Hepatocyte (in vitro differentiated cells): ENCODE measurements around the gene MSMB. TPM values are rescaled to one million over a fixed set of nuclear protein-coding genes. Genes with fewer than 3 reads are reported as not detected.

ENCODE experiments used
- DNase-seq: peaks from one replicate; pipeline ENCODE4 v3.0.0-alpha.2; 2016; ENCODE audit warnings: low spot score
- H2AFZ ChIP-seq: fragments of 200-600 bp; sonication (generic); 2 replicates; pipeline ENCODE4 v1.6.0; 2016; ENCODE audit warnings: antibody characterized with exemption, mild to moderate bottlenecking
- H3K27ac ChIP-seq: fragments of 200-600 bp; sonication (generic); 2 replicates; pipeline ENCODE4 v1.5.1; 2016; ENCODE audit warnings: mild to moderate bottlenecking
- H3K27me3 ChIP-seq: fragments of 200-600 bp; sonication (generic); 2 replicates; pipeline ENCODE4 v1.6.1; 2016
- H3K36me3 ChIP-seq: fragments of 200-600 bp; sonication (generic); replicated peaks from 2 replicates; pipeline ENCODE4 v1.5.1; 2016; ENCODE audit warnings: low read depth; ENCODE audit not compliant: insufficient read depth
- H3K4me1 ChIP-seq: fragments of 200-600 bp; sonication (generic); 2 replicates; pipeline ENCODE4 v1.5.1; 2016; ENCODE audit warnings: mild to moderate bottlenecking, moderate library complexity; ENCODE audit not compliant: insufficient read depth
- H3K4me2 ChIP-seq: fragments of 200-600 bp; sonication (generic); 2 replicates; pipeline ENCODE4 v1.6.0; 2016
- H3K4me3 ChIP-seq: fragments of 200-600 bp; sonication (generic); 2 replicates; pipeline ENCODE4 v1.5.1; 2016; ENCODE audit warnings: mild to moderate bottlenecking
- H3K79me2 ChIP-seq: fragments of 200-600 bp; sonication (generic); 2 replicates; pipeline ENCODE4 v1.6.0; 2017; ENCODE audit warnings: mild to moderate bottlenecking
- H3K9me2 ChIP-seq: fragments of 200-600 bp; sonication (generic); replicated peaks from 2 replicates; pipeline ENCODE4 v1.6.0; 2017; ENCODE audit warnings: mild to moderate bottlenecking; ENCODE audit not compliant: insufficient read depth
- H3K9me3 ChIP-seq: fragments of 200-600 bp; sonication (generic); 2 replicates; pipeline ENCODE4 v1.5.1; 2016; ENCODE audit warnings: low read depth, mild to moderate bottlenecking
- H4K20me1 ChIP-seq: fragments of 200-600 bp; sonication (generic); 2 replicates; pipeline ENCODE4 v1.6.0; 2016; ENCODE audit warnings: mild to moderate bottlenecking; ENCODE audit not compliant: insufficient read depth, poor library complexity, severe bottlenecking
- EZH2 ChIP-seq: fragments of 200-600 bp; sonication (generic); IDR thresholded peaks from 2 replicates; pipeline ENCODE4 v1.6.1; 2016; ENCODE audit warnings: antibody characterized with exemption, mild to moderate bottlenecking, borderline replicate concordance
- EZH2phosphoT487 ChIP-seq: fragments of 200-600 bp; sonication (generic); IDR thresholded peaks from one replicate; pipeline ENCODE4 v1.6.1; 2018; ENCODE audit warnings: antibody characterized with exemption, mild to moderate bottlenecking, low read depth, moderate library complexity; ENCODE audit not compliant: unreplicated experiment, severe bottlenecking
- WGBS: methylation state at CpG from one replicate; pipeline ENCODE4 v1.1.6; 2016; ENCODE audit warnings: low lambda C conversion rate; ENCODE audit errors: missing lambda C conversion rate; 5-methylcytosine and 5-hydroxymethylcytosine counted together
- polyA plus RNA-seq: library from polyadenylated mRNA; unstranded; fragments of >200 nt; fragmentation: Nextera tagmentation; extraction: Ambion mirVana; gene quantifications from 2 replicates; pipeline ENCODE4 v1.2.1, GENCODE V29; 2016
- total RNA-seq: library from RNA; depleted of rRNA; stranded (reverse); fragments of >200 nt; gene quantifications from 2 replicates; pipeline ENCODE4 v1.2.3, GENCODE V29; 2014
- TF ChIP-seq, protein P1 (sequence below): fragments of 200-600 bp; sonication (generic); IDR thresholded peaks from 2 replicates; pipeline ENCODE4 v1.5.1; 2016; ENCODE audit warnings: antibody characterized with exemption, mild to moderate bottlenecking; ENCODE audit not compliant: poor library complexity

The MSMB gene
- total and polyA plus RNA-seq, 2 experiments from 2014 or later = 2.2 to 11.0 TPM

- Histone ChIP-seq H2AFZ (no peak overlapping the region), H3K9me3 (no peaks in the 10 kb centered on the region), H3K27me3 (no peaks in the 10 kb centered on the region), H3K4me1 (no peaks in the 10 kb centered on the region), H4K20me1 (no peaks in the 10 kb centered on the region), H3K27ac (no peak overlapping the region), H3K79me2 (no peaks in the 10 kb centered on the region), H3K9me2 (no peaks in the 10 kb centered on the region), H3K36me3 (no peaks in the 10 kb centered on the region), H3K4me2 (no peak overlapping the region), H3K4me3 (no peak overlapping the region)
- 86% methylated on average over 5 of the region's 5 CpGs for WGBS
- TF ChIP-seq, protein P1, sequence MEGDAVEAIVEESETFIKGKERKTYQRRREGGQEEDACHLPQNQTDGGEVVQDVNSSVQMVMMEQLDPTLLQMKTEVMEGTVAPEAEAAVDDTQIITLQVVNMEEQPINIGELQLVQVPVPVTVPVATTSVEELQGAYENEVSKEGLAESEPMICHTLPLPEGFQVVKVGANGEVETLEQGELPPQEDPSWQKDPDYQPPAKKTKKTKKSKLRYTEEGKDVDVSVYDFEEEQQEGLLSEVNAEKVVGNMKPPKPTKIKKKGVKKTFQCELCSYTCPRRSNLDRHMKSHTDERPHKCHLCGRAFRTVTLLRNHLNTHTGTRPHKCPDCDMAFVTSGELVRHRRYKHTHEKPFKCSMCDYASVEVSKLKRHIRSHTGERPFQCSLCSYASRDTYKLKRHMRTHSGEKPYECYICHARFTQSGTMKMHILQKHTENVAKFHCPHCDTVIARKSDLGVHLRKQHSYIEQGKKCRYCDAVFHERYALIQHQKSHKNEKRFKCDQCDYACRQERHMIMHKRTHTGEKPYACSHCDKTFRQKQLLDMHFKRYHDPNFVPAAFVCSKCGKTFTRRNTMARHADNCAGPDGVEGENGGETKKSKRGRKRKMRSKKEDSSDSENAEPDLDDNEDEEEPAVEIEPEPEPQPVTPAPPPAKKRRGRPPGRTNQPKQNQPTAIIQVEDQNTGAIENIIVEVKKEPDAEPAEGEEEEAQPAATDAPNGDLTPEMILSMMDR = no peak
- TF ChIP-seq EZH2 (no peak), EZH2phosphoT487 (no peak)
- DNase-seq = no peak
Observed at GRCh38 chr10:46092524-46093081, 46.5 kb upstream of the MSMB start.

DNA sequence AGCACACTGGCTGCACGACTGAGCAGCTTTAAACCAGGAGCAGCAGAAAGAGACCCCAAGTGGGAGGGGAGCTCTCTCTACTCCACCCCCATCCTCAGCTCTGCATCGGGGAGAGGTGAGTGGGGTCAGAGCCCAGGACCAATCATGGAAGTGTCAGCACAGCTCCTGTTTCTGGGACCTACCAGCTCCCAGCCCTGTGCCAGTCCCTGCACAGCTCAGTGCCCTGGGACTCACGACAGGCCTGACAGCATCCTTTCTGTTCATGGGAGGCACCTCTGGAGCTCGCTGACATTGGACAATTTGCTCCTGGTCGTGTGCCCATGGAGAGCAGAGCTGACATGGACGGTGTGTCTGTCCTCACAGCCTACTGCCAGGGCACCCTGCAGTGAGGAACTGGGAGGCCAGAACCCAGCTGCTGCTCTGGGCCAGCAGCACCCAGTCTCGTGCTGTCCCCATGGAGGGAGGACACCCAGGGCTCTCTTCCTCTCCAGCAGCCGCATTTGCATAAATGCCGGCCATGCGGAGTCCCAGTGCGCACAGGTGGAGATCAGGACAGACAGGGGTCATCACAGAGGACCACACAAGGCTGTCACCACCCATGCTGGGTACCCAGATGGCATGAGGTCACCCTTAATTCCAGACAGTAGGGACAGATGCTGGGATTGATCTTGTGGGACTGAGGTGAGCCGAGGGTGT lies 45.9 kb upstream of the MSMB start:
- Histone ChIP-seq H3K9me3 (no peaks in the 10 kb centered on the region), H3K27ac (no peak overlapping the region), H2AFZ (no peak overlapping the region), H3K9me2 (no peaks in the 10 kb centered on the region), H3K4me3 (no peak overlapping the region), H3K4me1 (no peaks in the 10 kb centered on the region), H3K36me3 (no peaks in the 10 kb centered on the region), H3K27me3 (no peaks in the 10 kb centered on the region), H3K79me2 (no peaks in the 10 kb centered on the region), H4K20me1 (no peaks in the 10 kb centered on the region), H3K4me2 (no peak overlapping the region)
- TF ChIP-seq, protein P1 = no peak
- TF ChIP-seq EZH2phosphoT487 = no peak
- 87% methylated on average over 12 of the region's 12 CpGs for WGBS
- no peak for DNase-seq

- H3K9me2 ChIP-seq = no peaks in the 10 kb centered on the region
- H3K27ac ChIP-seq = no peak overlapping the region
- no peaks in the 10 kb centered on the region for H3K27me3 ChIP-seq
- TF ChIP-seq, protein P1 = no peak
- TF ChIP-seq EZH2 = no peak
- no peak for TF ChIP-seq EZH2phosphoT487
- H3K79me2 ChIP-seq = no peaks in the 10 kb centered on the region
- H3K4me1 ChIP-seq = no peaks in the 10 kb centered on the region
- H4K20me1 ChIP-seq = no peaks in the 10 kb centered on the region
- no peak overlapping the region for H3K4me3 ChIP-seq
- DNase-seq = no peak
- H3K9me3 ChIP-seq = no peaks in the 10 kb centered on the region
- no peaks in the 10 kb centered on the region for H3K36me3 ChIP-seq
- no peak overlapping the region for H2AFZ ChIP-seq
- no peak overlapping the region for H3K4me2 ChIP-seq
- WGBS = 83% methylated on average over 9 of the region's 9 CpGs
Observed at GRCh38 chr10:46091080-46091827, 45.2 kb upstream of the MSMB start.
